B cell (primary cell): ENCODE results near the gene BCL2L1. TPM values are rescaled to one million over a fixed set of nuclear protein-coding genes. Genes with fewer than 3 reads are reported as not detected.

Source experiments
- ATAC-seq: fragments of 200-7000 bp; cut with Tn5 transposase; one replicate; pipeline ENCODE4 v1.10.0; 2021; ENCODE audit warnings: low read depth, mild to moderate bottlenecking, moderate number of reproducible peaks, moderate library complexity
- CTCF ChIA-PET: fragments of 350-600 bp; sonication (Branson Sonifier 250); formaldehyde crosslinking; loops from one replicate; lab custom pipeline; 2021; ENCODE audit warnings: antibody characterized with exemption, inconsistent platforms; lab: Charles Lee
- POLR2A ChIA-PET: fragments of 350-600 bp; sonication (Branson Sonifier 250); formaldehyde crosslinking; loops from one replicate; lab custom pipeline; 2021; ENCODE audit warnings: antibody characterized with exemption; lab: Charles Lee
- DNase-seq: peaks from one replicate; pipeline ENCODE4 v3.0.0; 2013
- H2AFZ ChIP-seq: 2 replicates; pipeline ENCODE4 v1.6.1; 2012; ENCODE audit warnings: mild to moderate bottlenecking, low read depth, low read length; ENCODE audit not compliant: insufficient read depth, poor library complexity, severe bottlenecking
- H3K27ac ChIP-seq, 2 donors: 1 replicate in 1 of 2; 2 replicates in 1 of 2; pipeline ENCODE4 v1.5.1; 2012 to 2013; ENCODE audit warnings: low read length in 2 of 2, mild to moderate bottlenecking in 2 of 2, moderate library complexity in 1 of 2
- H3K27me3 ChIP-seq, 4 experiments: fragments of 200-600 bp in 1 of 4; sonication (generic) in 1 of 4; replicated peaks in 1 of 4; 1 replicate in 2 of 4; 2 replicates in 2 of 4; pipeline versions ENCODE4 v1.6.1 to v1.7.0; 2013 to 2016; ENCODE audit warnings: low read length in 3 of 4, mild to moderate bottlenecking in 2 of 4, mixed read lengths in 1 of 4, moderate library complexity in 1 of 4; ENCODE audit not compliant: insufficient read depth in 4 of 4, control insufficient read depth in 3 of 4; ENCODE audit errors: control extremely low read depth in 1 of 4
- H3K36me3 ChIP-seq, 2 experiments: replicated peaks in 1 of 2; 1 replicate in 1 of 2; 2 replicates in 1 of 2; pipeline versions ENCODE4 v1.6.1 to v1.7.1; 2013; ENCODE audit warnings: low read length in 1 of 2; ENCODE audit not compliant: insufficient read depth in 2 of 2, control insufficient read depth in 1 of 2; ENCODE audit errors: control extremely low read depth in 1 of 2, extremely low read depth in 1 of 2
- H3K4me1 ChIP-seq, 2 donors: fragments of 200-600 bp in 1 of 2; sonication (generic) in 1 of 2; 1 replicate in 1 of 2; 2 replicates in 1 of 2; pipeline versions ENCODE4 v1.5.1 to v1.6.1; 2013 to 2017; ENCODE audit warnings: low read length in 2 of 2; ENCODE audit not compliant: control insufficient read depth in 2 of 2, insufficient read depth in 2 of 2
- H3K4me2 ChIP-seq: replicated peaks from 2 replicates; pipeline ENCODE3; 2012; ENCODE audit warnings: mild to moderate bottlenecking, low read depth, low read length; ENCODE audit not compliant: poor library complexity, severe bottlenecking
- H3K4me3 ChIP-seq, 5 experiments: fragments of 200-600 bp in 1 of 5; sonication (generic) in 1 of 5; 1 replicate in 3 of 5; 2 replicates in 2 of 5; pipeline versions ENCODE4 v1.5.1 to v1.7.0; 2011 to 2016; ENCODE audit warnings: low read length in 4 of 5, mild to moderate bottlenecking in 4 of 5, low read depth in 2 of 5, control low read depth in 1 of 5, moderate library complexity in 1 of 5; ENCODE audit not compliant: insufficient read depth in 1 of 5; ENCODE audit errors: control extremely low read depth in 1 of 5, extremely low read depth in 1 of 5
- H3K79me2 ChIP-seq: fragments of 200-600 bp; sonication (generic); one replicate; pipeline ENCODE4 v1.6.0; 2016; ENCODE audit warnings: low read length; ENCODE audit not compliant: control insufficient read depth, insufficient read depth
- H3K9ac ChIP-seq: fragments of 200-600 bp; sonication (generic); 2 replicates; pipeline ENCODE4 v1.6.1; 2017; ENCODE audit warnings: mild to moderate bottlenecking, low read length, moderate library complexity
- H3K9me3 ChIP-seq, 3 donors: one replicate each; pipeline versions ENCODE4 v1.6.1 to v1.7.1; 2013; ENCODE audit warnings: low read length in 2 of 3; ENCODE audit not compliant: control insufficient read depth in 2 of 3, insufficient read depth in 1 of 3; ENCODE audit errors: control extremely low read depth in 1 of 3
- H4K20me1 ChIP-seq: 2 replicates; pipeline ENCODE4 v1.6.0; 2012; ENCODE audit warnings: mild to moderate bottlenecking, low read length; ENCODE audit not compliant: insufficient read depth, control insufficient read depth, poor library complexity, severe bottlenecking
- H3K27ac Mint-ChIP-seq: one replicate; pipeline ENCODE4 v1.8.0; 2021; ENCODE audit warnings: mixed read lengths
- H3K27me3 Mint-ChIP-seq: one replicate; pipeline ENCODE4 v1.8.0; 2021; ENCODE audit warnings: mixed read lengths
- H3K4me1 Mint-ChIP-seq: one replicate; pipeline ENCODE4 v1.8.0; 2021; ENCODE audit warnings: mixed read lengths
- H3K4me3 Mint-ChIP-seq: one replicate; pipeline ENCODE4 v1.8.0; 2021; ENCODE audit warnings: mixed read lengths
- H3K9me3 Mint-ChIP-seq: one replicate; pipeline ENCODE4 v1.8.0; 2022; ENCODE audit warnings: mixed read lengths; ENCODE audit not compliant: insufficient read depth
- EZH2 ChIP-seq: IDR thresholded peaks from 2 replicates; pipeline ENCODE4 v1.6.1; 2012; ENCODE audit warnings: borderline replicate concordance, low read depth, mild to moderate bottlenecking, moderate library complexity, low read length; ENCODE audit not compliant: insufficient read depth, poor library complexity, severe bottlenecking
- WGBS: methylation state at CpG from one replicate; pipeline ENCODE4 v1.1.5; 2013; ENCODE audit warnings: missing lambda C conversion rate; ENCODE audit not compliant: insufficient coverage; 5-methylcytosine and 5-hydroxymethylcytosine counted together
- intact Hi-C: fragments of 100-400 bp; cut with micrococcal nuclease; formaldehyde crosslinking; loops from one replicate; pipeline ENCODE4 v1.10.0; 2022
- polyA plus RNA-seq: library from polyadenylated mRNA; depleted of rRNA; stranded (reverse); fragments of >200 nt; gene quantifications from 2 replicates; pipeline ENCODE4 v1.2.3, GENCODE V29; 2012
- total RNA-seq, 2 donors: library from RNA; stranded (reverse); fragments of 120-200 nt in 1 of 2; gene quantifications; 1 replicate in 1 of 2; 2 replicates in 1 of 2; pipeline versions ENCODE4 v1.2.3 to v1.2.4, GENCODE V29; 2013 to 2022
- TF ChIP-seq, protein P1 (sequence below): fragments of 200-600 bp; IDR thresholded peaks from one replicate; pipeline ENCODE4 v1.8.0; 2022; ENCODE audit warnings: antibody characterized with exemption, mild to moderate bottlenecking

BCL2L1 gene
- total and polyA plus RNA-seq, 2 donors (not counting 1 experiment from before 2014, with no cell fraction given): 10.1 to 33.0 TPM

GRCh38 chr20:31687777-31688176 lies 34.9 kb downstream of the BCL2L1 start:
- intact Hi-C loops: no loop called here
- Histone ChIP-seq H2AFZ (no peak overlapping the region), H3K9ac (no peak overlapping the region), H3K4me3 (no peak overlapping the region), H3K79me2 (peaks cover 59% of the 10 kb centered on the region), H3K36me3 (peaks cover 5 to 29% of the 10 kb centered on the region in 2 experiments), H3K4me2 (no peak overlapping the region), H3K9me3 (no peaks in the 10 kb centered on the region), H4K20me1 (no peaks in the 10 kb centered on the region), H3K27ac (no peak overlapping the region), H3K27me3 (no peaks in the 10 kb centered on the region), H3K4me1 (peaks cover 40 to 45% of the 10 kb centered on the region in 2 donors)
- ATAC-seq: no peak
- no peak overlapping the region for H3K27ac Mint-ChIP-seq
- no peak for TF ChIP-seq EZH2
- TF ChIP-seq, protein P1, sequence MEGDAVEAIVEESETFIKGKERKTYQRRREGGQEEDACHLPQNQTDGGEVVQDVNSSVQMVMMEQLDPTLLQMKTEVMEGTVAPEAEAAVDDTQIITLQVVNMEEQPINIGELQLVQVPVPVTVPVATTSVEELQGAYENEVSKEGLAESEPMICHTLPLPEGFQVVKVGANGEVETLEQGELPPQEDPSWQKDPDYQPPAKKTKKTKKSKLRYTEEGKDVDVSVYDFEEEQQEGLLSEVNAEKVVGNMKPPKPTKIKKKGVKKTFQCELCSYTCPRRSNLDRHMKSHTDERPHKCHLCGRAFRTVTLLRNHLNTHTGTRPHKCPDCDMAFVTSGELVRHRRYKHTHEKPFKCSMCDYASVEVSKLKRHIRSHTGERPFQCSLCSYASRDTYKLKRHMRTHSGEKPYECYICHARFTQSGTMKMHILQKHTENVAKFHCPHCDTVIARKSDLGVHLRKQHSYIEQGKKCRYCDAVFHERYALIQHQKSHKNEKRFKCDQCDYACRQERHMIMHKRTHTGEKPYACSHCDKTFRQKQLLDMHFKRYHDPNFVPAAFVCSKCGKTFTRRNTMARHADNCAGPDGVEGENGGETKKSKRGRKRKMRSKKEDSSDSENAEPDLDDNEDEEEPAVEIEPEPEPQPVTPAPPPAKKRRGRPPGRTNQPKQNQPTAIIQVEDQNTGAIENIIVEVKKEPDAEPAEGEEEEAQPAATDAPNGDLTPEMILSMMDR: no peak
- peaks cover 55% of the 10 kb centered on the region for H3K4me1 Mint-ChIP-seq
- ChIA-PET POLR2A (interaction anchor here (0.7 kb wide), 1 partner anchor 253 kb away, joined by 3 read pairs; no protein-coding TSS in a partner anchor), CTCF (interaction anchor here (1.6 kb wide), 1 partner anchor 26 kb away, joined by 6 read pairs; no protein-coding TSS in a partner anchor)
- H3K4me3 Mint-ChIP-seq: no peak overlapping the region
- no peak for DNase-seq
- whole genome bisulfite sequencing: 100% methylated on average over 3 of the region's 3 CpGs
- H3K27me3 Mint-ChIP-seq: no peaks in the 10 kb centered on the region
- no peaks in the 10 kb centered on the region for H3K9me3 Mint-ChIP-seq

GRCh38 chr20:31685853-31686643 lies 36.6 kb downstream of the BCL2L1 start:
- intact Hi-C loops: loop anchor here (1.0 kb wide), 1 partner anchor 11 kb away; no protein-coding TSS in a partner anchor
- peak overlapping the region; percentile 76 for H3K4me3 Mint-ChIP-seq
- Histone ChIP-seq H3K27ac (peak overlapping the region; percentile 60 to 82), H4K20me1 (no peaks in the 10 kb centered on the region), H3K4me1 (peaks cover 31 to 36% of the 10 kb centered on the region in 2 donors), H3K4me2 (peak overlapping the region; percentile 74), H2AFZ (peak overlapping the region; percentile 63), H3K27me3 (no peaks in the 10 kb centered on the region), H3K9ac (peak overlapping the region; percentile 55), H3K4me3 (peak overlapping the region in 2 of 5 experiments; percentile 13 to 56), H3K9me3 (no peaks in the 10 kb centered on the region), H3K36me3 (peaks cover 5 to 34% of the 10 kb centered on the region in 2 experiments), H3K79me2 (peaks cover 76% of the 10 kb centered on the region)
- TF ChIP-seq, protein P1: no peak
- TF ChIP-seq EZH2: no peak
- ChIA-PET CTCF (interaction anchor here (0.7 to 5.0 kb wide), 5 partner anchors 9 to 38 kb away, joined by 3 to 47 read pairs (median 3); no protein-coding TSS in a partner anchor), POLR2A (interaction anchor here (2.3 to 2.9 kb wide), 2 partner anchors 11 to 37 kb away, joined by 13 to 20 read pairs; partner anchors contain the start of gene BCL2L1)
- no peak for ATAC-seq
- DNase-seq: no peak
- H3K4me1 Mint-ChIP-seq: peaks cover 42% of the 10 kb centered on the region
- no peaks in the 10 kb centered on the region for H3K27me3 Mint-ChIP-seq
- WGBS: no CpG with 5 or more reads among the region's 2 CpGs
- no peaks in the 10 kb centered on the region for H3K9me3 Mint-ChIP-seq
- H3K27ac Mint-ChIP-seq: peak overlapping the region; percentile 84
